SU-DHL-6 (cell line): Measurements from ENCODE around the gene KCNJ12.
"Not testable (repeated sequence)": the region's sequence is repeated elsewhere in the genome, so short reads cannot be mapped to it uniquely, and the experiment has no call there.

ENCODE experiments used
- CTCF ChIP-seq: fragments of 200-600 bp; sonication (generic); IDR thresholded peaks from one replicate; pipeline ENCODE4 v1.5.1; 2017; ENCODE audit warnings: antibody characterized with exemption, mild to moderate bottlenecking, low read length, moderate library complexity; ENCODE audit not compliant: insufficient read depth, poor library complexity, severe bottlenecking
- EZH2phosphoT487 ChIP-seq: fragments of 200-600 bp; sonication (generic), shearing (Covaris generic); conservative IDR thresholded peaks from 2 replicates; pipeline ENCODE4 v1.6.1; 2018; ENCODE audit warnings: mild to moderate bottlenecking, antibody characterized with exemption, low read length, moderate library complexity, mixed read lengths

GRCh38 chr17:21456449-21456848 is 80.3 kb downstream of the KCNJ12 start:
- not testable (repeated sequence) for TF ChIP-seq CTCF, EZH2phosphoT487
